Ascending aorta (tissue), 2 donors: Measurements from ENCODE around the gene PDE10A. TPM values are rescaled to one million over a fixed set of nuclear protein-coding genes. Genes with fewer than 3 reads are reported as not detected.
"Not testable (repeated sequence)": the region's sequence is repeated elsewhere in the genome, so short reads cannot be mapped to it uniquely, and the experiment has no call there.

Experiments used
- DNase-seq, 2 donors: peaks; one replicate each; pipeline ENCODE4 v3.0.0-alpha.2; 2019; ENCODE audit warnings: low spot score in 2 of 2
- H3K27ac ChIP-seq, 2 donors: fragments of 200-600 bp; sonication (generic); one replicate each; pipeline ENCODE4 v1.5.1; 2016 to 2017; ENCODE audit warnings: mild to moderate bottlenecking in 1 of 2
- H3K27me3 ChIP-seq: fragments of 200-600 bp; sonication (generic); one replicate; pipeline ENCODE4 v1.5.1; 2017
- H3K36me3 ChIP-seq, 2 donors: fragments of 200-600 bp; sonication (generic); one replicate each; pipeline ENCODE4 v1.5.1; 2016
- H3K4me1 ChIP-seq, 2 donors: fragments of 200-600 bp; sonication (generic); one replicate each; pipeline ENCODE4 v1.5.1; 2016 to 2017; ENCODE audit warnings: mild to moderate bottlenecking in 1 of 2
- H3K4me3 ChIP-seq, 2 donors: fragments of 200-600 bp; sonication (generic); one replicate each; pipeline ENCODE4 v1.5.1; 2016 to 2017; ENCODE audit warnings: mild to moderate bottlenecking in 1 of 2
- H3K9me3 ChIP-seq, 2 donors: fragments of 200-600 bp; sonication (generic); one replicate each; pipeline ENCODE4 v1.5.1; 2016
- intact Hi-C: fragments of 100-400 bp; cut with DNase I; formaldehyde crosslinking; loops from one replicate; pipeline ENCODE4 v1.15.1; 2023
- total RNA-seq: library from RNA; depleted of rRNA; stranded (reverse); fragments of >200 nt; gene quantifications from one replicate; pipeline ENCODE4 v1.1.0, GENCODE V29; 2016
- TF ChIP-seq, protein P1 (sequence below), 3 experiments: fragments of 200-600 bp in 2 of 3; fragments of 450-650 bp in 1 of 3; sonication (generic) in 2 of 3; IDR thresholded peaks; one replicate each; pipeline ENCODE4 v1.5.1; 2016 to 2019; ENCODE audit warnings: antibody characterized with exemption in 3 of 3, mild to moderate bottlenecking in 1 of 3, moderate library complexity in 1 of 3

Gene PDE10A
- total RNA-seq, 1 donor from 2014 or later = 2.0 TPM

GRCh38 chr6:165562421-165563090 lies 100.5 kb downstream of the PDE10A start:
- Histone ChIP-seq H3K27ac (no peak overlapping the region), H3K27me3 (no peaks in the 10 kb centered on the region), H3K36me3 (no peaks in the 10 kb centered on the region), H3K4me1 (no peaks in the 10 kb centered on the region), H3K9me3 (no peaks in the 10 kb centered on the region), H3K4me3 (no peak overlapping the region)
- intact Hi-C loops = no loop called here
- DNase-seq = no peak
- TF ChIP-seq, protein P1, sequence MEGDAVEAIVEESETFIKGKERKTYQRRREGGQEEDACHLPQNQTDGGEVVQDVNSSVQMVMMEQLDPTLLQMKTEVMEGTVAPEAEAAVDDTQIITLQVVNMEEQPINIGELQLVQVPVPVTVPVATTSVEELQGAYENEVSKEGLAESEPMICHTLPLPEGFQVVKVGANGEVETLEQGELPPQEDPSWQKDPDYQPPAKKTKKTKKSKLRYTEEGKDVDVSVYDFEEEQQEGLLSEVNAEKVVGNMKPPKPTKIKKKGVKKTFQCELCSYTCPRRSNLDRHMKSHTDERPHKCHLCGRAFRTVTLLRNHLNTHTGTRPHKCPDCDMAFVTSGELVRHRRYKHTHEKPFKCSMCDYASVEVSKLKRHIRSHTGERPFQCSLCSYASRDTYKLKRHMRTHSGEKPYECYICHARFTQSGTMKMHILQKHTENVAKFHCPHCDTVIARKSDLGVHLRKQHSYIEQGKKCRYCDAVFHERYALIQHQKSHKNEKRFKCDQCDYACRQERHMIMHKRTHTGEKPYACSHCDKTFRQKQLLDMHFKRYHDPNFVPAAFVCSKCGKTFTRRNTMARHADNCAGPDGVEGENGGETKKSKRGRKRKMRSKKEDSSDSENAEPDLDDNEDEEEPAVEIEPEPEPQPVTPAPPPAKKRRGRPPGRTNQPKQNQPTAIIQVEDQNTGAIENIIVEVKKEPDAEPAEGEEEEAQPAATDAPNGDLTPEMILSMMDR (IDR thresholded peaks at IDR 0.05) = no peak

DNA sequence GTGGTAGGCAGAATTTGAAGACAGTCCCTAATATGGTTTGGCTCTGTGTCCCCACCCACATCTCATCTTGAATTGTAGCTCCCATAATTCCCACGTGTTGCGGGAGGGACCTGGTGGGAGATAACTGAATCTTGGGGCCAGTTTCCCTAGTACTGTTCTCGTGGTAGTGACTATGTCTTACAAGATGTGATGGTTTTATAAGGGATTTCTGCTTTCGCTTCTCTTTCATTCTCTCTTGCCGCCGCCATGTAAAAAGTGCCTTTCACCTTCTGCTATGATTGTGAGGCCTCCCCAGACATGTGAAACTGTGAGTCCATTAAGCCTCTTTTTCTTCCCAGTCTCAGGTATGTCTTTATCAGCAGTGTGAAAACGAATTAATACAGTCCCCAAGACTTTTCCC lies 103.4 kb downstream of the PDE10A start:
- H3K27ac ChIP-seq = no peak overlapping the region
- TF ChIP-seq, protein P1 (IDR thresholded peaks at IDR 0.05) = no peak
- no peaks in the 10 kb centered on the region for H3K4me1 ChIP-seq
- no peaks in the 10 kb centered on the region for H3K36me3 ChIP-seq
- DNase-seq = no peak
- H3K4me3 ChIP-seq = no peak overlapping the region
- intact Hi-C loops = no loop called here
- H3K9me3 ChIP-seq = no peaks in the 10 kb centered on the region
- no peaks in the 10 kb centered on the region for H3K27me3 ChIP-seq

GRCh38 chr6:165558097-165558496 lies 104.9 kb downstream of the PDE10A start:
- H3K36me3 ChIP-seq, H3K9me3 ChIP-seq, H3K4me3 ChIP-seq, H3K4me1 ChIP-seq, H3K27ac ChIP-seq, intact Hi-C loops, H3K27me3 ChIP-seq, DNase-seq: not testable (repeated sequence)

DNA sequence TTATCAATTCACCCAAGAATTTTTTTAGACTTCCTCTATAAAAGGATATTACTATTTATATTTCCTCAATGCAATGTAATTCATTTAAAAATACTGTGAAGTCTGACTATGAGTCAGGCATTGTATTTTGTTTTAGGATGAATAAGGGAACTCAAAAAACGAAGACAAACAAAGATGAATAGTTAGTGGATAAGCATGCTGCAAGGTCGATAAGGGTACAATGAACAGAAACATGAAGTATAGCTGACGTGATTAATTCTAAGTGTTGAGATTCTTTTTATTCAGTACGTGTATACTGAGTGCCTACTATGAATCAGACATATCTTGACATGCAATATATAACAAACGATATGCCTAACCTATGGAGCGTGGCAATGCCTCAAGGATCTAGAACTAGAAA lies 105.4 kb downstream of the PDE10A start:
- Histone ChIP-seq H3K4me1 (no peaks in the 10 kb centered on the region), H3K27ac (no peak overlapping the region), H3K27me3 (no peaks in the 10 kb centered on the region), H3K9me3 (no peaks in the 10 kb centered on the region), H3K4me3 (no peak overlapping the region), H3K36me3 (no peaks in the 10 kb centered on the region)
- TF ChIP-seq, protein P1 (IDR thresholded peaks at IDR 0.05) = no peak
- no peak for DNase-seq
- intact Hi-C loops = no loop called here

GRCh38 chr6:165556116-165556843 lies 106.8 kb downstream of the PDE10A start:
- TF ChIP-seq, protein P1 (IDR thresholded peaks at IDR 0.05) = no peak
- H3K4me3 ChIP-seq = no peak overlapping the region

GRCh38 chr6:165554644-165555043 lies 108.4 kb downstream of the PDE10A start:
- H3K4me3 ChIP-seq, H3K27me3 ChIP-seq, H3K4me1 ChIP-seq, H3K9me3 ChIP-seq, DNase-seq, intact Hi-C loops, H3K36me3 ChIP-seq, H3K27ac ChIP-seq: not testable (repeated sequence)

More at GRCh38 chr6:165556116-165556843, 106.8 kb downstream of the PDE10A start:
- no peak for DNase-seq
- H3K27ac ChIP-seq = no peak overlapping the region
- H3K27me3 ChIP-seq = no peaks in the 10 kb centered on the region
- intact Hi-C loops = no loop called here
- no peaks in the 10 kb centered on the region for H3K36me3 ChIP-seq
- H3K4me1 ChIP-seq = no peaks in the 10 kb centered on the region
- no peaks in the 10 kb centered on the region for H3K9me3 ChIP-seq
